IMR-90 (cell line): ENCODE results near the gene FGF3. TPM values are rescaled to one million over a fixed set of nuclear protein-coding genes. Genes with fewer than 3 reads are reported as not detected.
A peak's percentile ranks its signal among the peaks of the same experiment; 100 is the strongest.

ENCODE experiments used
- ATAC-seq: fragments of 200-7000 bp; cut with Tn5 transposase; 2 replicates; pipeline ENCODE4 v1.9.1; 2020; ENCODE audit warnings: low read depth, mild to moderate bottlenecking, moderate library complexity
- BruUV-seq: library from RNA; stranded (reverse); fragments of 400-500 nt; replicated peaks from 2 replicates; lab custom pipeline; 2021; lab: Mats Ljungman, UMichigan
- CTCF ChIA-PET: fragments of 300-600 bp; formaldehyde crosslinking; extraction: SDS; loops from one replicate; lab custom pipeline; 2021; ENCODE audit warnings: antibody characterized with exemption; lab: Yijun Ruan, JAX
- POLR2A ChIA-PET: fragments of 300-600 bp; sonication (Branson Sonifier 250); formaldehyde crosslinking; loops from one replicate; lab custom pipeline; 2022; ENCODE audit warnings: antibody characterized with exemption; ENCODE audit not compliant: unreplicated experiment; lab: Charles Lee
- DNase-seq: peaks from one replicate; pipeline ENCODE4 v3.0.0; 2013
- H2AFZ ChIP-seq: replicated peaks from 2 replicates; pipeline ENCODE3; 2013; ENCODE audit warnings: low read length, mild to moderate bottlenecking; ENCODE audit not compliant: poor library complexity
- H2AK5ac ChIP-seq: 2 replicates; pipeline ENCODE4 v1.6.1; 2013; ENCODE audit warnings: low read depth, low read length, inconsistent platforms
- H2AK9ac ChIP-seq: replicated peaks from 2 replicates; pipeline ENCODE3; 2013; ENCODE audit warnings: mild to moderate bottlenecking, low read depth, low read length, moderate library complexity; ENCODE audit not compliant: poor library complexity
- H2BK120ac ChIP-seq: 2 replicates; pipeline ENCODE4 v1.6.1; 2013; ENCODE audit warnings: low read depth, low read length, inconsistent platforms
- H2BK15ac ChIP-seq: 3 replicates; pipeline ENCODE4 v1.6.1; 2013; ENCODE audit warnings: low read depth, low read length, inconsistent platforms
- H2BK20ac ChIP-seq: 2 replicates; pipeline ENCODE4 v1.6.1; 2013; ENCODE audit warnings: low read depth, mild to moderate bottlenecking, inconsistent platforms, low read length, moderate library complexity
- H2BK5ac ChIP-seq: 2 replicates; pipeline ENCODE4 v1.6.1; 2013; ENCODE audit warnings: mild to moderate bottlenecking, low read depth, low read length, inconsistent platforms; ENCODE audit not compliant: poor library complexity, severe bottlenecking
- H3K14ac ChIP-seq: replicated peaks from 2 replicates; pipeline ENCODE4 v1.6.1; 2013; ENCODE audit warnings: low read depth, low read length, inconsistent platforms
- H3K18ac ChIP-seq: 2 replicates; pipeline ENCODE4 v1.6.1; 2013; ENCODE audit warnings: low read depth, low read length, control low read depth
- H3K23ac ChIP-seq: 2 replicates; pipeline ENCODE4 v1.6.1; 2013; ENCODE audit warnings: low read depth, low read length, inconsistent platforms
- H3K27ac ChIP-seq: 2 replicates; pipeline ENCODE4 v1.5.1; 2013; ENCODE audit warnings: mild to moderate bottlenecking, control low read depth, low read length; ENCODE audit not compliant: insufficient read depth
- H3K27me3 ChIP-seq: 2 replicates; pipeline ENCODE4 v1.6.1; 2013; ENCODE audit warnings: low read length; ENCODE audit not compliant: control insufficient read depth, insufficient read depth
- H3K36me3 ChIP-seq: 2 replicates; pipeline ENCODE4 v1.6.1; 2013; ENCODE audit warnings: low read length, mixed read lengths; ENCODE audit not compliant: control insufficient read depth, insufficient read depth
- H3K4ac ChIP-seq: 2 replicates; pipeline ENCODE4 v1.6.1; 2013; ENCODE audit warnings: low read depth, low read length, inconsistent platforms
- H3K4me1 ChIP-seq: 2 replicates; pipeline ENCODE4 v1.6.1; 2013; ENCODE audit warnings: low read length, mixed read lengths; ENCODE audit not compliant: control insufficient read depth, insufficient read depth
- H3K4me2 ChIP-seq: 2 replicates; pipeline ENCODE4 v1.6.1; 2013; ENCODE audit warnings: low read depth, mild to moderate bottlenecking, control low read depth, low read length, moderate library complexity
- H3K4me3 ChIP-seq: 2 replicates; pipeline ENCODE4 v1.5.1; 2013; ENCODE audit warnings: low read depth, mild to moderate bottlenecking, control low read depth, low read length, moderate library complexity; ENCODE audit not compliant: insufficient read depth
- H3K56ac ChIP-seq: 2 replicates; pipeline ENCODE4 v1.6.1; 2013; ENCODE audit warnings: low read length, inconsistent platforms; ENCODE audit not compliant: insufficient read depth; ENCODE audit errors: extremely low read depth
- H3K79me1 ChIP-seq, 2 experiments: 2 replicates each; pipeline ENCODE4 v1.6.1; 2013; ENCODE audit warnings: low read length in 2 of 2, inconsistent platforms in 1 of 2, low read depth in 1 of 2
- H3K9ac ChIP-seq: 2 replicates; pipeline ENCODE4 v1.6.1; 2013; ENCODE audit warnings: low read depth, low read length, control low read depth
- H3K9me1 ChIP-seq: 2 replicates; pipeline ENCODE4 v1.6.1; 2013; ENCODE audit warnings: low read length, inconsistent platforms; ENCODE audit not compliant: insufficient read depth
- H3K9me3 ChIP-seq: 2 replicates; pipeline ENCODE4 v1.6.1; 2013; ENCODE audit warnings: low read length; ENCODE audit not compliant: control insufficient read depth, insufficient read depth
- H4K20me1 ChIP-seq: 2 replicates; pipeline ENCODE4 v1.6.1; 2013; ENCODE audit warnings: low read length, inconsistent platforms; ENCODE audit not compliant: insufficient read depth
- H4K5ac ChIP-seq: 2 replicates; pipeline ENCODE4 v1.6.1; 2013; ENCODE audit warnings: mild to moderate bottlenecking, low read depth, low read length, control low read depth
- H4K8ac ChIP-seq, 2 experiments: 2 replicates each; pipeline ENCODE4 v1.6.1; 2013; ENCODE audit warnings: low read depth in 2 of 2, low read length in 2 of 2, control low read depth in 1 of 2, inconsistent platforms in 1 of 2
- H4K91ac ChIP-seq: 2 replicates; pipeline ENCODE4 v1.6.1; 2013; ENCODE audit warnings: low read depth, low read length, inconsistent platforms; ENCODE audit not compliant: insufficient read depth
- BHLHE40 ChIP-seq: fragments of 150-350 bp; IDR thresholded peaks from 2 replicates; pipeline ENCODE4 v1.6.1; 2016; ENCODE audit warnings: mild to moderate bottlenecking, low read depth, low read length
- CEBPB ChIP-seq: IDR thresholded peaks from 2 replicates; pipeline ENCODE4 v1.6.1; 2012; ENCODE audit warnings: low read depth, low read length, improper control_type of control experiment
- CHD1 ChIP-seq: IDR thresholded peaks from 2 replicates; pipeline ENCODE4 v1.6.1; 2012; ENCODE audit warnings: low read depth, low read length, improper control_type of control experiment
- FOS ChIP-seq: fragments of 150-350 bp; IDR thresholded peaks from 2 replicates; pipeline ENCODE4 v1.6.1; 2016; ENCODE audit warnings: low read depth, low read length
- MAFK ChIP-seq: IDR thresholded peaks from 2 replicates; pipeline ENCODE4 v1.6.1; 2012; ENCODE audit warnings: low read depth, low read length, improper control_type of control experiment
- MXI1 ChIP-seq: IDR thresholded peaks from 2 replicates; pipeline ENCODE4 v1.6.1; 2012; ENCODE audit warnings: low read depth, mild to moderate bottlenecking, low read length, moderate library complexity, borderline replicate concordance
- POLR2A ChIP-seq: IDR thresholded peaks from 2 replicates; pipeline ENCODE4 v1.6.1; 2012; ENCODE audit warnings: mild to moderate bottlenecking, low read depth, low read length
- RCOR1 ChIP-seq: IDR thresholded peaks from 2 replicates; pipeline ENCODE4 v1.6.1; 2012; ENCODE audit warnings: mild to moderate bottlenecking, low read length, improper control_type of control experiment; ENCODE audit not compliant: insufficient replicate concordance
- SMC3 ChIP-seq: fragments of 150-350 bp; IDR thresholded peaks from 2 replicates; pipeline ENCODE4 v1.6.1; 2016; ENCODE audit warnings: low read depth, mild to moderate bottlenecking, antibody characterized with exemption, low read length, moderate library complexity
- WGBS, 2 experiments: methylation state at CpG; one replicate each; pipeline versions ENCODE4 v1.1.5 to v1.1.7; 2013; ENCODE audit warnings: missing lambda C conversion rate in 2 of 2; ENCODE audit not compliant: insufficient read length in 1 of 2; ENCODE audit errors: extremely low coverage in 2 of 2; 5-methylcytosine and 5-hydroxymethylcytosine counted together
- dilution Hi-C: fragments of 300-500 bp; cut with HindIII; formaldehyde crosslinking; loops from one replicate; pipeline ENCODE4 v1.14.3; 2018; ENCODE audit warnings: low sequenced_read_pairs; ENCODE audit not compliant: unreplicated experiment
- in situ Hi-C: fragments of 300-500 bp; cut with MboI; formaldehyde crosslinking; loops from 3 replicates; pipeline ENCODE4 v1.14.3; 2019; ENCODE audit warnings: low sequenced_read_pairs, inconsistent platforms, mixed read lengths
- intact Hi-C: fragments of 100-400 bp; cut with micrococcal nuclease; formaldehyde crosslinking; loops from 2 replicates; pipeline ENCODE4 v1.10.0; 2022
- polyA plus RNA-seq, 3 experiments: library from polyadenylated mRNA; depleted of rRNA; stranded (reverse); fragments of >200 nt; gene quantifications; 2 replicates each; pipeline ENCODE4 v1.2.3, GENCODE V29; 2012; ENCODE audit warnings: low replicate concordance in 1 of 3
- total RNA-seq: library from RNA; depleted of rRNA; stranded (reverse); fragments of >200 nt; gene quantifications from 2 replicates; pipeline ENCODE4 v1.2.3, GENCODE V29; 2012
- TF ChIP-seq, protein P1 (sequence below): conservative IDR thresholded peaks from 2 replicates; pipeline ENCODE4 v1.5.1; 2012; ENCODE audit warnings: mild to moderate bottlenecking, low read depth, low read length, improper control_type of control experiment
- TF ChIP-seq, protein P2 (sequence below): fragments of 150-350 bp; IDR thresholded peaks from 2 replicates; pipeline ENCODE4 v1.6.1; 2016; ENCODE audit warnings: low read depth, mild to moderate bottlenecking, low read length, moderate library complexity, borderline replicate concordance

FGF3 gene
- total and polyA plus RNA-seq, 2 of the 4 experiments (the other 2 are of a cell fraction) = not detected

DNA sequence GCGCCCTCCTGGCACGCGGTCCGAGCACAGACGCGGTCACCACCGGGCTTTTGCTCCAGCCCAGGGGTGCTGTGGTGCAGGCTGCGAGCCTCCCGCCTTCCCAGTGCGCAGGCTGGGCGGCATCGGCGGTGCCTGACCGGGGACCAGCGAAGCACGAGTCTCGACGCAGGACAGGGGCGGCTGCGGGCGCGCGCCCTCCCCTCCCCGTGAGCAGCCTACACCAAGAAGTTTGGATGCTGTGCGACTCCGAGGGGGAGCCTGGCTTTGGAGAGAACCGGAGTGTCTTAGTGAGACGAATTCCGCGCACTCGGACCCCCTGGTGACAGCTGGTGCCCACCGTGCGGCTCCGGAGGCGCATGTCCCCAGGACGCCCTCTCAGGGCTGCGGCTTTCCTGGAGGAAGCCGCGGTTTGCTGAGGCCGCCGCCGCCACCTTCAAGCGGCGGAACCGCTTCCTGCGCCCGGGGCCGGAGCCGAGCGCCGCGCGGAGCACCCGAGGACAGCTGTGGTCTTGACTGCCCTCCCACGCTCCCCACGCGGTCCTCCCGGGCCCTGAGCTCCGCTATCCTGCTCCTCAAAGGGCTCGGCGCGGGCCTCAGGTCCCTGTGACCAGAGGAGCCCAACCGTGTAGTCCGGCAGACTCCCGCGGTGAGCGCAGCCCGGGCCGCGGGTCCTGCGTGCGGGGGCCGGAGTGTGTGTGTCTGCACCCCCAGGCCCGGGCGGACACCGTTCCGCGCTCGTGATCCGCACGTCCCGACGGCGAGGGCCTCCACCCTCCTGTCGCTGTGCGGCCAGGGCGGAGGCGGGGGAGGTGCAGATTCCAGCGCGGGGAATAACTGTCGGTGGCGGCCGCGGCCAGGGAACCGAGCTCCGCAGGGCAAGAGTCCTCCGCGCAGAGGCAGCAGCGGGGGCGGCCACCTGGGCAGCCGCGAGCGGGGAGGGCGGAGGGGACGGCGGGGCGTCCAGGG, 1.7 kb downstream of the FGF3 start:
- Histone ChIP-seq H4K8ac (no peak overlapping the region), H2AK5ac (no peak overlapping the region), H3K9ac (no peak overlapping the region), H2BK15ac (no peak overlapping the region), H3K4me2 (peak overlapping the region; percentile 29; the same call in 1 of the 2 replicates), H3K36me3 (no peaks in the 10 kb centered on the region), H3K9me3 (no peaks in the 10 kb centered on the region), H4K20me1 (no peaks in the 10 kb centered on the region), H3K4ac (no peak overlapping the region), H3K23ac (no peak overlapping the region), H3K18ac (no peak overlapping the region), H3K56ac (no peak overlapping the region), H2AK9ac (no peak overlapping the region), H3K27me3 (peaks cover 69% of the 10 kb centered on the region), H3K4me3 (no peak overlapping the region), H2BK20ac (no peak overlapping the region), H4K5ac (no peak overlapping the region), H3K79me1 (no peaks in the 10 kb centered on the region), H3K27ac (no peak overlapping the region), H3K9me1 (no peaks in the 10 kb centered on the region), H3K14ac (no peak overlapping the region), H2BK120ac (no peak overlapping the region), H4K91ac (no peak overlapping the region), H3K4me1 (no peaks in the 10 kb centered on the region; the same call in 1 of the 2 replicates), H2AFZ (peak overlapping the region; percentile 63), H2BK5ac (no peak overlapping the region)
- POLR2A ChIA-PET = no interaction called here
- intact Hi-C loops (no loop called here), dilution Hi-C loops (no loop called here), in situ Hi-C loops (no loop called here)
- no TSS peak for BruUV-seq
- ATAC-seq (no peak), DNase-seq (no peak)
- 2% methylated on average over 57 of the region's 107 CpGs; no CpG with 5 or more reads in 1 of the 2 experiments for WGBS, 2 experiments
- CTCF ChIA-PET = no interaction called here
- no peak for TF ChIP-seq CEBPB
- no peak for TF ChIP-seq RCOR1
- TF ChIP-seq FOS = no peak
- no peak for TF ChIP-seq MAFK
- TF ChIP-seq, protein P1, sequence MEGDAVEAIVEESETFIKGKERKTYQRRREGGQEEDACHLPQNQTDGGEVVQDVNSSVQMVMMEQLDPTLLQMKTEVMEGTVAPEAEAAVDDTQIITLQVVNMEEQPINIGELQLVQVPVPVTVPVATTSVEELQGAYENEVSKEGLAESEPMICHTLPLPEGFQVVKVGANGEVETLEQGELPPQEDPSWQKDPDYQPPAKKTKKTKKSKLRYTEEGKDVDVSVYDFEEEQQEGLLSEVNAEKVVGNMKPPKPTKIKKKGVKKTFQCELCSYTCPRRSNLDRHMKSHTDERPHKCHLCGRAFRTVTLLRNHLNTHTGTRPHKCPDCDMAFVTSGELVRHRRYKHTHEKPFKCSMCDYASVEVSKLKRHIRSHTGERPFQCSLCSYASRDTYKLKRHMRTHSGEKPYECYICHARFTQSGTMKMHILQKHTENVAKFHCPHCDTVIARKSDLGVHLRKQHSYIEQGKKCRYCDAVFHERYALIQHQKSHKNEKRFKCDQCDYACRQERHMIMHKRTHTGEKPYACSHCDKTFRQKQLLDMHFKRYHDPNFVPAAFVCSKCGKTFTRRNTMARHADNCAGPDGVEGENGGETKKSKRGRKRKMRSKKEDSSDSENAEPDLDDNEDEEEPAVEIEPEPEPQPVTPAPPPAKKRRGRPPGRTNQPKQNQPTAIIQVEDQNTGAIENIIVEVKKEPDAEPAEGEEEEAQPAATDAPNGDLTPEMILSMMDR = no peak
- no peak for TF ChIP-seq SMC3
- no peak for TF ChIP-seq CHD1
- TF ChIP-seq BHLHE40 = no peak
- TF ChIP-seq MXI1 = no peak
- no peak for TF ChIP-seq POLR2A
- TF ChIP-seq, protein P2, sequence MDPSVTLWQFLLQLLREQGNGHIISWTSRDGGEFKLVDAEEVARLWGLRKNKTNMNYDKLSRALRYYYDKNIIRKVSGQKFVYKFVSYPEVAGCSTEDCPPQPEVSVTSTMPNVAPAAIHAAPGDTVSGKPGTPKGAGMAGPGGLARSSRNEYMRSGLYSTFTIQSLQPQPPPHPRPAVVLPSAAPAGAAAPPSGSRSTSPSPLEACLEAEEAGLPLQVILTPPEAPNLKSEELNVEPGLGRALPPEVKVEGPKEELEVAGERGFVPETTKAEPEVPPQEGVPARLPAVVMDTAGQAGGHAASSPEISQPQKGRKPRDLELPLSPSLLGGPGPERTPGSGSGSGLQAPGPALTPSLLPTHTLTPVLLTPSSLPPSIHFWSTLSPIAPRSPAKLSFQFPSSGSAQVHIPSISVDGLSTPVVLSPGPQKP = no peak
